HG03439 (cell line): Measurements from ENCODE around the gene EXOC3L2.
A peak's percentile ranks its signal among the peaks of the same experiment; 100 is the strongest.

Experiments used
- ATAC-seq: cut with Tn5 transposase; IDR thresholded peaks from one replicate; pipeline ENCODE4 v1.9.1; 2021; ENCODE audit warnings: mild to moderate bottlenecking, moderate library complexity; ENCODE audit not compliant: unreplicated experiment

The EXOC3L2 gene

GRCh38 chr19:45184115-45184514 is 61.1 kb downstream of the EXOC3L2 start:
- no peak for ATAC-seq

DNA sequence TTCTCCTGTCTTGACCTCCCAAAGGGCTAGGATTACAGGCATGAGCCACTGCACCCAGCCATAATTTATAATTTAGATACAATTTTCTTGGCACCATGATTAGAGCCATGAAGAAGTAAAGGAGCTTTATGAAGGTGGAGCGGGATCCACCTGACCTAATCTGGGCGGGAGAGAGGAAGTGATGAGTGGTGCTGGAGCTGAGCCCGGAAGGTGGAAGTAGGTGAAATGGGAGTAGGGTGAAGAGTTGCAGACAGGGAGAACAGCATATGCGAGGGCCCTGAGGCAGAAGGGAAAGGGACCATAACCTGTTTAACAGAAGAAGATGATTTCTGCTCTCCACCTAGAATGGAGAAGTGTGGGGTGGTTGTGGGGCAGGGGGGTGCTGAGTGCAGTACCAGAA is 62.4 kb downstream of the EXOC3L2 start:
- ATAC-seq, result no peak

DNA sequence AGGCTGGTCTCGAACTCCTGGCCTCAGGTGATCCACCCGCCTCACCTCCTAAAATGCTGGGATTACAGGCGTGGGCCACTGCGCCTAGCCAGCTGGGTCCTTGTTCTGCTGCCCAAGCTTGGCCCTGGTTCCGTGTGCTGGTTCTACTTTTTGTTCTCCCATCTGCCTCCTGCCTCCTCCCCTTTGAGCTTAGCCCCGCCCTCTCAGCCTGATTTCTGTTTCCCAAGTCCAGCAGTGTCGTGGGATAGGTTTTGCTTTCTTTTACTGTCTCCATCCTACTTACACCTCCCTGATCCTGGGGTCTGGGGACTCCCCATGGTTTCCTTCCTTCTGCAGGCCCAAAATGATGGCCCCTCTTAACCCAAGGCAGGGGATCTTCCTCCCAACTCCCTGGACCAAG is 64.3 kb downstream of the EXOC3L2 start:
- no peak for ATAC-seq

- no peak for ATAC-seq
These were observed 65.3 kb downstream of the EXOC3L2 start for GRCh38 chr19:45179892-45180370.

GRCh38 chr19:45179072-45179891 is 65.9 kb downstream of the EXOC3L2 start:
- peak; percentile 1 for ATAC-seq

DNA sequence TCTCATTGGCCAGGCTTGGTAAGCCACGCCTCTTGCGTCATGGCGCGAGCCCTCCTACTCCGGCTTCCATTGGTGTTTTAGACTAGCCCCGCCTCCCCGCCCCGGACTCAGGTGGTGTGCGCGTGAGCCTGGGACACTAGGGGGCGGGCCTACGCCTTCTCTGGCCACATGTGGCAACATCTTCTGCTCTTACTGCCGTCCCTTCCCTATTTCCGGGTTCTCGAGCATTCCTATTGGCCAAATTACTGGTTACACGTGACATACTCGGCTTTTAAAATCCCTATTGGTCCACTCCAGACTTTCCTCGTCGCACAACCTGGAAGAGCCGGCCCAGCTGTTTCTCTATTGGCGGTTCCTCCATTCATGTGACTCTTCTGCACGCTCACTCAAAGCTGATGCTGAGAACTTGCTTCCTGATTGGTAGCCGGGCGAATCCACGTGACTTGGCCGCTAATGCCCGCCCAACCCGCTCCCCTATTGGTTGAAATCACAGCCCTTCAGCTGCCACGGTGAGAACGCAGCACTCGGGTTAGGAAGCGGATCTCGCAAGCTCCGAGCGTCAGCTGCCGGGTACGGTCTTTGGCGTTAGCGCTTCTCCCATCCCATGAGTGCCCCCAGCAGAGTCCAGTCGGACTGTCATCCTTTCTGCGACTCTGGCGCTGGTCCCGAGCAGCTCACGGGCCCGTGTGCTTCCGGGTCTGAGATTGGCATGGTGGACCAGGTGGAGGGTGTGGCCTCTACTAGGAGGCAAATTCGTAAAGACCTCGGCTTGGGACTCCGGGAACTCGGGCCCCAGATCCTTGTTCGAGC is 66.7 kb downstream of the EXOC3L2 start, which contains the start of gene BLOC1S3:
Gene BLOC1S3, plus strand, starts transcription at position 523 of the 810 bp plus-strand sequence. CDS start 513 bp downstream, outside the sequence.
- peak; percentile 89 for ATAC-seq

GRCh38 chr19:45177817-45178261 is 67.4 kb downstream of the EXOC3L2 start, which contains the start of gene TRAPPC6A:
Gene TRAPPC6A, minus strand, starts transcription at chr19:45178237. Its CDS starts 19 bp downstream, at chr19:45178218.
- peak; percentile 7 for ATAC-seq

GRCh38 chr19:45175515-45176345 is 69.5 kb downstream of the EXOC3L2 start:
- ATAC-seq, result no peak

- no peak for ATAC-seq
These were observed 71.4 kb downstream of the EXOC3L2 start for GRCh38 chr19:45173816-45174215.

GRCh38 chr19:45172611-45173208 is 72.5 kb downstream of the EXOC3L2 start:
- ATAC-seq, result no peak

GRCh38 chr19:45172173-45172572 is 73.0 kb downstream of the EXOC3L2 start:
- ATAC-seq, result no peak

- no peak for ATAC-seq
These were observed 74.0 kb downstream of the EXOC3L2 start for GRCh38 chr19:45171211-45171623.

- ATAC-seq, result no peak
These were observed 74.8 kb downstream of the EXOC3L2 start for GRCh38 chr19:45170146-45171106.

GRCh38 chr19:45169602-45170001 is 75.6 kb downstream of the EXOC3L2 start:
- ATAC-seq, result no peak

GRCh38 chr19:45168767-45169351 is 76.3 kb downstream of the EXOC3L2 start:
- ATAC-seq, result no peak

DNA sequence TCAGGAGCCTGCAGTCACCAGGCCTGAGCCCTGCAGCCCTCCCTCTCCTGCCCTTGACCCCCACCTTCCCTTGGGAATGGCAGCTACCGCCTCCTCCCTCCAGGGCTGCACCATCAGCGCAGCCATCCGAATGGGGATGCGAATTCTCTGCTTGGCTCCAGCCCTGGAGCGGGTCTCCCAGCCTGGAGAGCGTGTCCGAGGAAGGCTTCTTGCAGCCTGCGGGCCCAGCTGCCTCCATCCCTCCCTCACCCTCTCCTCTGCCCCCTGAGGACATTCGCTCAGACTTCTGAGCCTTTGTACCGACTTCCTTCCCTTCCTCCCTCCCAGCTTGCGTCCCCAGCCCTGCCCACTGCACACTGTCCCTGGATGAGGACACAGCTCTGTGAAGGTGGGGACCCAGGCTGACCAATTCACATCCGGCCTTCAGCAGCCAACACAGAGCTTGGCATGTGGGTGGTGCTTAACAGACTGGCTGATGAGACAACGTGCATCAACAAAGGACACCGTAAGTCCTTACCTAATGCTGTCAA is 78.4 kb downstream of the EXOC3L2 start:
- no peak for ATAC-seq

DNA sequence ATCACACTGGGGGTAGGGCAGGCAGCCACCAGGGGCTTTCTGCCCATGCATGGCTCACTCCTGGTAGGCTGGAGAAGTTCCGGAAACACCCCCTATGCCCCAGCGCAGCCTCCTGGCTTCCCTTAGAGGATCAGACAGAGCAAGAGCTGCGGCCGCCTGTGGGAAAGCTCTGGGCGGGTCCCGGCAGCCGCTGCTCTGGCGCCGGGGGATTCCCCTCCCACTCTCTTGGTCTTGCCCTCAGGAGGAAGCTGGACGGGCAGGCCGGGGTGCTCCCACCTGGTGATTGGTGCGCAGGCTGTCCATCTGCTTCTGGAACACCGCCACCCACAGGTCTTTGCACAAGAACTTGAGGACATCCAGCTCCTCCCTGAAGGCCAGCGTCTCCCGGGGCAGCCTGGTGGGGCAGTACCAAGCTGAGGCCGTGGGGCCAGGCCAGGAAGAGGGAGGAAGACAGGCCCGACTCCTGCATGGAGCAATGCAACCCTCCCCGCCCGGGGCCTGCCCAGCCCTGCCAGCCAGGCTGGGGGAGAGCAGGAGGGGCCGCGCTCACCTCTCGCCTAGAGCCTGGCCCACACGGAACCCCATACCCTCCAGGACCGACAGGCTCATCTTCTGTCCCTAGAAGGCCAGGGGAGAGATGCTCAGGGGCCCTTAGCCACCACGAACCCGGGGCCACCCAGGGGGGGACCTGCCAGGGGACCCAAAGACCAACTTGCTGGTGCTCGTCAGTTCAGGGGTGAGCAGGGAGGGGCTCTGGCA is 80.5 kb downstream of the EXOC3L2 start:
- peak; percentile 58 for ATAC-seq
